Stimulated activated CD8-positive, alpha-beta memory T cell treated with anti-CD3 and anti-CD28 coated beads, Interleukin-2, amount 100 ng/mL, for 48 hours (primary cell): ENCODE measurements around the gene SZT2.
"Not testable (repeated sequence)": the region's sequence is repeated elsewhere in the genome, so short reads cannot be mapped to it uniquely, and the experiment has no call there.

Experiments used
- DNase-seq, 2 donors: peaks; one replicate each; pipeline ENCODE4 v3.0.0-alpha.2; 2020; ENCODE audit warnings: low read depth in 2 of 2

Gene SZT2

GRCh38 chr1:43454270-43455011 lies 64.7 kb downstream of the SZT2 start:
- DNase-seq: peak in 1 of 2 donors; percentile 41

DNA sequence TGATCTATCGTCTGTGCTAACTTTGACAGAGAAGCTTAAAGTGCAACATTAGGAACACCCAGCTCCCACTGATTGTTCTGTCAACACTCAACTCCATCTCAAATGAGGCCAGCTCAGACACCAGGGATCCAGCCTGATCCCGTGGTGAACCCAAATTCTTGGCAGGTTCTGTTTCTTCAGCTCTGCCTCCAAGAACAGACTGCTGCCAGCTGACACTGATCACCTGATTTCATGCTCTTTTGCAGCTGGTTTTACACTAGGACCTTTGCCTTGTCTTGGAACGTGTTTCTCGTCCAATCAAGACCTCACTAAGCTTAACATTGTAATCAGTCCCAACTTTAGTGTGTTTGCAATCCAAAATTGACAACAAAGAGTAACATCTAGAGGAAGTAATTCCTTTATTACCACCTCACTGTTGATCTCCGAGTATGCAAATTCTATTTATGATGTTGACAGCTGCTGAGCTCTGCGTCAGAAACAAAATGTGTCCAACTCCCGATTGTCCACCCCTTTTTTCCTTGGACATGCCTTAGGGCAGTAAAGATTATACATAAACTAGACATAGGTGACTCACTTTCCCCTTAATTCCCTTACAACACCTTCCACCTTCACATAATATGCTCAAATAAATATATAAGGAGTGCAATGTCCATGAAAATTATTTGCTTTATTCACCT lies 65.7 kb downstream of the SZT2 start:
- DNase-seq: no peak

DNA sequence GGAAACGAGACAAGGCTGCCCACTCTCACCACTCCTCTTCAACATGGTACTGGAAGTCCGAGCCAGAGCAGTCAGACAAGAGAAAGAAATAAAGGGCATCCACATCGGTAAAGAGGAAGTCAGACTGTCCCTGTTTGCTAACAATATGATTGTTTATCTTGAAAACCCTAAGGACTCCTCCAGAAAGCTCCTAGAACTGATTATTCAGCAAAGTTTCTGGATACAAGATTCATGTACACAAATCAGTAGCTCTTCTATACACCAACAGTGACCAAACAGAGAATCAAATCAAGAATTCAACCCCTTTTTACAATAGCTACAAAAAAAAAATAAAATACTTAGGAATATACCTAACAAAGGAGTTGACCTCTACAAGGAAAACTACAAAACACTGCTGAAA lies 68.7 kb downstream of the SZT2 start:
- not testable (repeated sequence) for DNase-seq

- no peak for DNase-seq
Observed at GRCh38 chr1:43460988-43461693, 71.4 kb downstream of the SZT2 start.

DNA sequence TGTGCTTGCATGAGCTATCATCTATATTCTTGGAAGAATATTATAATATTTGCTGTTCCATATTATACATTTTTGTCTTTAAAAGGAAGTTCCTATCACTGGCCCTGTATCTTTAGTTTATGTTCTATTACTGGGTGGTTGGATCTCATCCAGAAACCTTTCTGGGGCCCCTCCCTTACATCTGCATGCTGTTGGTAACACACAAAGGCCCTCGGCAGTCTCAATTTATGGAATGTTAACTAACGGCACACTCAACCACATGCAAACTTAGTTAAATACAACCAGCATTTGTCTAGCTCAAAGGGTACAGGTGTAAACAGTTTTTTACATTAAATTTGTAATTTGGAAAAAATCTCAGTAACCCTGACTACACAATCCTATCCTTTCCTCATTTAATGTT lies 73.8 kb downstream of the SZT2 start:
- no peak for DNase-seq

DNA sequence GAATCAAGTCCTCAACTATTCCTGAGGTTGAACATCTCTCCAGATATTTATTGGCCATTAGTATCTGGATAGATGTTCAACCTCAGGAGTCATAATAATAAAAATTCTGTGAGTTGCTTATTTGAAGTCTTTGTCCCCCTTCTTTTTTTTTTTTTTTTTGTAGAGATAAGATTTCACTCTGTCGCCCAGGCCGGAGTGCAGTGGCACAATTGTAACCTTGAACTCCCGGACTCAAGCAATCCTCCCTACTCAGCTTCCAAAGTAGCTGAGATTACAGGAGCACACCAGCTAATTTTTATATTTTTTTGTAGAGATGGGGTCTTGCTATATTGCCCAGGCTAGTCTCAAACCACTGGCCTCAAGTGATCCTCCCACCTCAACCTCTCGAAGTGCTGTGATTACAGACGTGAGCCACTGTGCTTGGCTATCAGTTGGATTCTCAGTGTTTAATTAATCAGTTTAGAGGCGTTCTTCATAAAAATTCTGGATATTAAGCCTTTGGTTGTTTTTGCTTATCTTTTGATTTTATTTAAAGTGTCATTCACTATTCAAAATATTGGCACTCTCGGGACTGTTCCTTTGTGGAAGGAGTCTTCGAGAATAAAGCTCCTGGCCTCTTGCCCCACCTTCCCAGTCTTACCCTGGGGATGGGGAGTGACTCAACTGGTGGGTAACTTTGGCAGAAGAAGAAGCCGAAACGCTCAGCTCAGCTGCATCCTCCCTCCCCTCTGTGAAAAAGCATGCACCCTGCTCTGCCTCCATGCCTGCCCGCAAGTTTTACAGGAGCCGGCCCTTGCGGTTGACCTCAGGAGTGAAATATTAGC lies 75.2 kb downstream of the SZT2 start:
- DNase-seq: no peak

- DNase-seq: no peak
Observed at GRCh38 chr1:43465505-43466067, 75.9 kb downstream of the SZT2 start.

- DNase-seq: no peak
Observed at GRCh38 chr1:43466403-43466802, 76.7 kb downstream of the SZT2 start.

DNA sequence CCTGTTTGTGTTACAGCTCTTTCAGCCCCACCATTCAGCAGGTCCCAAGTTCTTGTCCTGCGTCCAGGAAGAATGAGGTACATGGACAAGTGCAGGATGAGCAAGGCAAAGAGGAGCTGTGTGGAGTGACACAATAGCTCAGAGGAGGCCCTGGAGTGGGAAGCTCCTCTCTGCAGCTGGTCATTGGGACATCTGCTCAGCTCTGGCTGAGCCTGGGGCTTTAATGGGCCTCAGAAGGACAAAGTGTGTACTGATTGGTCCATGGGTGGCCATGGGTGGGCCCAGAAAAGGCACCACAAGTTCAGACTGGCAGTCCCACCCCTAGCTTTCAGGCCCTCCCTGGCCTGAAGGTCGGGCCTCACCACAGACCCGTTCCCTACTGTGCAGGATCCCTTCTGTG lies 78.7 kb downstream of the SZT2 start:
- DNase-seq: no peak

DNA sequence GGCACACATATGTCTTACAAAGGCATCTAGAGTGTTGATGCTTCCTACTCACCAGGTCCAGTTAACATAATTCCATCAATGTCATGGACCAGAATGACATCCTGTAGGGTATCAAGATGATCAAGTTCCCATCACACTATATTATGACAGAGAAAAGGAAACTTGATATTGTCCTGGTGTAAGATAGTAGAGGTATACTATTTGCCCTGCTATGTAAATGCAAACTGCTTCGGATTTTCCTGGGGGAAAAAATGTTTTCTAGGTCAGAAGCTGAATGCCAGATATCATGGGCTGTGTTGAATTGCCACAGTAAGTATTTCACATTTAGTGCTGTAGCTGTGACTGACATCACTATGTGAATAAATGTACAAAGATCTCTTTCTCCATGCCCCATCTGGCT lies 80.2 kb downstream of the SZT2 start:
- DNase-seq: no peak

GRCh38 chr1:43472087-43472462 lies 82.4 kb downstream of the SZT2 start:
- DNase-seq: no peak

DNA sequence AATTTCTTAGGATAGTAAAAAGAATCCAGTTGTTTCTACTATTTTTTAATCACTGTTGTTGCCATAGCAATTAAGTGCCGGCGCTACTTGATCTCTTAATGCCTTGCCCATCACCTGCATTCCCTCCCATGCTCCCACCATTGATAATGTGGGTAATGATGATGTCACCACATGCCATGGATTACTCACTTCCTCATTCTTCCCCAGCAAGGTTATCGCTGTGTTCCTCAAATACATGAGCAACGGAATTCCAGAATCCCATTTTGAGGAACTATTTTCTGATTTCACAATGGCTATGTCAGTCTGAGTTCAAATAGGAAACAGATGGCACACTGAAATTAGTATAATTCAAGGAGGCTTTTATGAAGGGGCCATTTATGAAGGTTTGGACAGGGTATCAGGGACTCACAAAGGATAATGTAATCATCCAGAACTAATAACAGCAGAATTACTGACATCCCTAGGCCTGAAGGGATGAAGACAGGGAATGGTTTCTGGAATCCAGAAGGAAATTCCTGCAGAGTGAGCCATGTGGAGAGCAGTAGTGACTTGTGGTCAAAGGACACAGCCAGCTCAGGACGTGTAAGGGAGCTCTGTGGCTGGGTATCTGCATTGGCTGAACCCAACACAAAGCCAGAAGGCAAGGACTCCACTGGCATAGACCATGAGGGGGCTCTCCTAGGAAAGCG lies 82.9 kb downstream of the SZT2 start:
- DNase-seq: not testable (repeated sequence)

GRCh38 chr1:43473463-43473862 lies 83.8 kb downstream of the SZT2 start:
- no peak for DNase-seq

- DNase-seq: not testable (repeated sequence)
Observed at GRCh38 chr1:43475611-43476401, 86.1 kb downstream of the SZT2 start.

DNA sequence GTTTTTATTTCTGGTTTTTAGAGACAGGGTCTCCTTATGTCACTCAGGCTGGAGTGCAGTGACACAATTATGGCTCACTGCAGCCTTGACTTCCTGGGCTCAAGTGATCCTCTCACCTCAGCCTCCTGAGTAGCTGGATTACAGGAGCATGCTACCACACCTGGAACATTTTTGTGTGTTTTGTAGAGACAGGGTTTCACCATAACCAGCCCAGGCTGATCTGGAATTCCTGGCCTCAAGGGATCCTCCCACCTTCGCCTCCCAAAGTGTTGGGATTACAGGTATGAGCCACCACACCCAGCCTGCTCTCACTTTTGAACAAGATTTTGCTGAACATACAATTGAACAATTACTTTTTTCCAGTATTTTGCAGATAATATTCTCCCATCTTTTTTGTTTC lies 88.0 kb downstream of the SZT2 start:
- no peak for DNase-seq

- no peak for DNase-seq
Observed at GRCh38 chr1:43479414-43479813, 89.7 kb downstream of the SZT2 start.

DNA sequence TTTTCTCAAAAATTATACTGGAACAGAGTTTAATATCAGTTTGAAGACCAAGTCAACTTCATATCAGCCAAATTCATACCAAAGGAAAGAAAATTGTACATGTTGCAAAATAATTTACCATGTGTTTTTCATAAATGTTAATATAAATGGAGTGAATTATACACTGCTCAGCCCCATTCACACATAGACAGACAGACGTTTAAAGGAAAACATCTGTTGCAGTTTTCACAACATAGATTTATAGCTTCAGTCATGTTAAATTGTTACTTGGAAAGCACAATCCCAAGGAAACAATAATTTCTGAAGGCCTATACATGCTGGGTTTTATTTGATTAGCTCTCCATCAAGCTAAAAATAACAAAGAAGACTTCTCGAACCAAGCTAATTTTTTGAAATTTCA lies 91.8 kb downstream of the SZT2 start:
- DNase-seq: no peak

DNA sequence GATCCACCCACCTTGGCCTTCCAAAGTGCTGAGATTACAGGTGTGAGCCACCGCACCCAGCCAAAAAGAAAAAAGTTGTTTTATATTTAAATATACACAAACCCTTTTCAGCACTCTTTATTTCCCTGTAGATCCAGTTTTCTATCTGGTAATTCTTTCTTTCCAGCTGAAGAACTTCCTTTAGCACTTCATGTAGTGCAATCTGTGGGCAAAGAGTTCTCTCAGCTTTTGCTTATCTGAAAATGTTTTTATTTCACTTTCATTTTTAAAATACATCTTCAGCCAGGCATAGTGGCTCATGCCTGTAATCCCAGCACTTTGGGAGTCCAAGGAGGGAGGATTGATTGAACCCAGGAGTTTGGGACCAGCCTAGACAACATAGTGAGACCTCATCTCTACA lies 92.5 kb downstream of the SZT2 start:
- DNase-seq: no peak

- DNase-seq: no peak
Observed at GRCh38 chr1:43484367-43484766, 94.7 kb downstream of the SZT2 start.

GRCh38 chr1:43488165-43488564 lies 98.5 kb downstream of the SZT2 start:
- DNase-seq: no peak
